A673 (cell line): Measurements from ENCODE around the gene FAM181B. TPM values are rescaled to one million over a fixed set of nuclear protein-coding genes. Genes with fewer than 3 reads are reported as not detected.
"Not testable (repeated sequence)": the region's sequence is repeated elsewhere in the genome, so short reads cannot be mapped to it uniquely, and the experiment has no call there.

Experiments
- BruUV-seq: library from RNA; stranded (reverse); fragments of 400-500 nt; replicated peaks from 2 replicates; lab custom pipeline; 2021; lab: Mats Ljungman, UMichigan
- CTCF ChIA-PET: fragments of 300-600 bp; sonication (Branson Sonifier 250); formaldehyde crosslinking; loops from one replicate; lab custom pipeline; 2022; ENCODE audit warnings: antibody characterized with exemption; lab: Charles Lee
- POLR2A ChIA-PET: fragments of 300-600 bp; sonication (Branson Sonifier 250); formaldehyde crosslinking; loops from one replicate; lab custom pipeline; 2022; ENCODE audit warnings: antibody characterized with exemption; ENCODE audit not compliant: low non-redundant PET; lab: Charles Lee
- DNase-seq: peaks from one replicate; pipeline ENCODE4 v3.0.0-alpha.2; 2015; ENCODE audit warnings: low spot score
- H3K27ac ChIP-seq: fragments of 200-600 bp; sonication (generic); 2 replicates; pipeline ENCODE4 v1.5.1; 2016; ENCODE audit warnings: mixed run types, low read depth, mild to moderate bottlenecking, mixed read lengths, antibody characterized with exemption, low read length; ENCODE audit not compliant: poor library complexity, severe bottlenecking
- H3K27me3 ChIP-seq: fragments of 200-600 bp; sonication (generic); replicated peaks from 2 replicates; pipeline ENCODE4 v1.6.1; 2017; ENCODE audit warnings: mixed run types, low read depth, mild to moderate bottlenecking, mixed read lengths, antibody characterized with exemption, low read length; ENCODE audit not compliant: insufficient read depth, poor library complexity
- H3K36me3 ChIP-seq: fragments of 200-600 bp; sonication (generic); 2 replicates; pipeline ENCODE4 v1.6.1; 2016; ENCODE audit warnings: mixed run types, mild to moderate bottlenecking, mixed read lengths, antibody characterized with exemption, low read length; ENCODE audit not compliant: insufficient read depth, poor library complexity, severe bottlenecking
- H3K4me1 ChIP-seq: fragments of 200-600 bp; sonication (generic); 2 replicates; pipeline ENCODE4 v1.6.1; 2017; ENCODE audit warnings: mixed run types, mild to moderate bottlenecking, mixed read lengths, antibody characterized with exemption, low read length; ENCODE audit not compliant: insufficient read depth, poor library complexity, severe bottlenecking
- H3K4me3 ChIP-seq: fragments of 200-600 bp; sonication (generic); 2 replicates; pipeline ENCODE4 v1.5.1; 2016; ENCODE audit warnings: low read depth, mixed run types, mild to moderate bottlenecking, mixed read lengths, low read length; ENCODE audit not compliant: poor library complexity, severe bottlenecking
- H3K9me3 ChIP-seq: fragments of 200-600 bp; sonication (generic); 2 replicates; pipeline ENCODE4 v1.6.1; 2016; ENCODE audit warnings: mixed run types, low read depth, mild to moderate bottlenecking, mixed read lengths, antibody characterized with exemption, low read length; ENCODE audit not compliant: poor library complexity, severe bottlenecking
- EZH2 ChIP-seq: fragments of 200-600 bp; sonication (generic); IDR thresholded peaks from 2 replicates; pipeline ENCODE4 v1.6.1; 2017; ENCODE audit warnings: borderline replicate concordance, low read depth, mild to moderate bottlenecking, mixed read lengths, antibody characterized with exemption, low read length; ENCODE audit not compliant: poor library complexity, severe bottlenecking
- intact Hi-C: fragments of 100-400 bp; cut with micrococcal nuclease; formaldehyde crosslinking; loops from one replicate; pipeline ENCODE4 v1.10.0; 2022; ENCODE audit not compliant: unreplicated experiment
- total RNA-seq: library from RNA; stranded (reverse); gene quantifications from 2 replicates; pipeline ENCODE4 v1.2.3, GENCODE V29; 2021
- TF ChIP-seq, protein P1 (sequence below): fragments of 300-800, 200-600 bp; sonication (generic); conservative IDR thresholded peaks from 2 replicates; pipeline ENCODE4 v1.5.1; 2017; ENCODE audit warnings: low read depth, mild to moderate bottlenecking, antibody characterized with exemption, low read length, moderate library complexity, mixed read lengths

Gene FAM181B
- total RNA-seq, 1 experiment from 2014 or later = not detected

DNA sequence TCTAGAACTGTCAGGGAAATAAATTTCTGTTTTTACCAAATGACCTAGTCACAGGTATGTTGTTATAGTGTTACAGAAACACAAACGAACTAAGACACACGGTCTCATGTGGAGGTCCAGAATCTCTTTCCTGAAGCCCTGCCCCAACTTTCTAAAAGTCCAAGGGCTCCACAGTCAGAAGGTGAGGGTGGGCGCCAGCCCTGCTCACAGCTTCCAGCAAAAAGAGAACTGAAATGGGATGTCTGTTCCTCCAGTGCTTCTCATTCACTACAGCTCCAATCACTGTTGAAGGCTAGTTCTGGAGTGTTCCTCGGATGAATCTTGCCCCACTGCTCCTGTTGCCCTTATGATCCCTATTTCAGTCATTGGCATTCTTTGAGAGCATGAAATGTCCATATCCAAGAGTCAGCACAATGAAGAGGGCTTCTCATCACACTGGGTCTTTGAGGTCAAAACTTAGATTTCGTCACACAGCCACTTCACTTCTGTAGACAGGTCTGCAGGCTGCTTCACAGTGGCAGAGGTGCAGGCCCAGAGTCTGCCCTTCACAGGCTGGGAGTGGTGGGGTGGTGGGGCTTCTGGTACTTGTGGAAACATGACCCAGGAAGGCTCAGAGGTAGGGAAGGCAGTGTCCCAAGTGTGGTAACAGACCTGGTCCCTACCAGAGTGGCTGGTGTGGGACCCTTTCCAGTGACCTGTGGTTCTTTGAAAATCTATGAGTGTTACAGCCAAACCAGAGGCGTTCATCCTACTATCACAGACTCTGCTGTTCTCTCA is 34.9 kb downstream of the FAM181B start:
- Histone ChIP-seq H3K4me3 (no peak overlapping the region), H3K36me3 (no peaks in the 10 kb centered on the region), H3K4me1 (no peaks in the 10 kb centered on the region), H3K27me3 (no peaks in the 10 kb centered on the region), H3K9me3 (no peaks in the 10 kb centered on the region), H3K27ac (no peak overlapping the region)
- TF ChIP-seq EZH2 = no peak
- TF ChIP-seq, protein P1, sequence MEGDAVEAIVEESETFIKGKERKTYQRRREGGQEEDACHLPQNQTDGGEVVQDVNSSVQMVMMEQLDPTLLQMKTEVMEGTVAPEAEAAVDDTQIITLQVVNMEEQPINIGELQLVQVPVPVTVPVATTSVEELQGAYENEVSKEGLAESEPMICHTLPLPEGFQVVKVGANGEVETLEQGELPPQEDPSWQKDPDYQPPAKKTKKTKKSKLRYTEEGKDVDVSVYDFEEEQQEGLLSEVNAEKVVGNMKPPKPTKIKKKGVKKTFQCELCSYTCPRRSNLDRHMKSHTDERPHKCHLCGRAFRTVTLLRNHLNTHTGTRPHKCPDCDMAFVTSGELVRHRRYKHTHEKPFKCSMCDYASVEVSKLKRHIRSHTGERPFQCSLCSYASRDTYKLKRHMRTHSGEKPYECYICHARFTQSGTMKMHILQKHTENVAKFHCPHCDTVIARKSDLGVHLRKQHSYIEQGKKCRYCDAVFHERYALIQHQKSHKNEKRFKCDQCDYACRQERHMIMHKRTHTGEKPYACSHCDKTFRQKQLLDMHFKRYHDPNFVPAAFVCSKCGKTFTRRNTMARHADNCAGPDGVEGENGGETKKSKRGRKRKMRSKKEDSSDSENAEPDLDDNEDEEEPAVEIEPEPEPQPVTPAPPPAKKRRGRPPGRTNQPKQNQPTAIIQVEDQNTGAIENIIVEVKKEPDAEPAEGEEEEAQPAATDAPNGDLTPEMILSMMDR = no peak
- BruUV-seq = no TSS peak
- POLR2A ChIA-PET = no interaction called here
- CTCF ChIA-PET = interaction anchor here (0.6 kb wide), 1 partner anchor 1054 kb away, joined by 3 read pairs; no protein-coding TSS in a partner anchor
- intact Hi-C loops = loop anchor here (5.0 to 10.0 kb wide), 4 partner anchors 466 to 1204 kb away; no protein-coding TSS in a partner anchor
- DNase-seq = no peak

DNA sequence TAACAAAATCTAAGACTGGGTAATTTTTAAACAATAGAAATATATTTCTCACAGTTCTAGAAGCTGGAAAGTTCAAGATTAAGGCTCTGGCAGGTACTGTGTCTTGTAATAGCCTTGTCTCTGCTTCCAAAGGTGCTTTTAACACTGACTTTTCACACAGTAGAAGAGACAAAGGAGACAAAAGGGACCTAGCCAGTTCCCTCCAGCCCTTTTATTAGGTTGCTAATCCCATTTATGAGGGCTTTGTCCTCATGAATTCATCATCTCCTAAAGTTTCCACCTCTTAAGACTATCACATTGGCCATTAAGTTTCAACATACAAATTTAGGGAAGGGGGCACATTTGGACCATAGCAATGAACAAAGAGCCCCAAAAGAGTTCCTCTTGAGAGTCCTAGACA is 40.7 kb downstream of the FAM181B start:
- Histone ChIP-seq H3K27me3 (no peaks in the 10 kb centered on the region), H3K27ac (no peak overlapping the region), H3K4me1 (no peaks in the 10 kb centered on the region), H3K36me3 (no peaks in the 10 kb centered on the region), H3K9me3 (no peaks in the 10 kb centered on the region), H3K4me3 (no peak overlapping the region)
- POLR2A ChIA-PET = no interaction called here
- TF ChIP-seq, protein P1 = no peak
- TF ChIP-seq EZH2 = no peak
- no TSS peak for BruUV-seq
- intact Hi-C loops = loop anchor here (10.0 kb wide), 1 partner anchor 1198 kb away; no protein-coding TSS in a partner anchor
- no peak for DNase-seq
- CTCF ChIA-PET = no interaction called here

DNA sequence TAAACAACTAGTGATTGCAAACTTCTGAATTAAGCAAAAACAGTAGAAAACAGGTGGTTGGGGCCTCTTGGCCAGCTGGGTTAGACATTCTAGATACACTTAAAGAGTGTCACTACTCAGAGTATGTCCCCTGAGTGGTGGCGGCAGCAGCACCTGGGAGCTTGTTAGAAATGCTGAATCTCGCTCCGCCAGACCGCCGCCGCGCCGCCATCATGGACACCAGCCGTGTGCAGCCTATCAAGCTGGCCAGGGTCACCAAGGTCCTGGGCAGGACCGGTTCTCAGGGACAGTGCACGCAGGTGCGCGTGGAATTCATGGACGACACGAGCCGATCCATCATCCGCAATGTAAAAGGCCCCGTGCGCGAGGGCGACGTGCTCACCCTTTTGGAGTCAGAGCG is 44.3 kb downstream of the FAM181B start:
- CTCF ChIA-PET, DNase-seq, H3K36me3 ChIP-seq, H3K27me3 ChIP-seq, H3K9me3 ChIP-seq, H3K27ac ChIP-seq, H3K4me3 ChIP-seq, BruUV-seq, POLR2A ChIA-PET, intact Hi-C loops, H3K4me1 ChIP-seq: not testable (repeated sequence)
